CD14-positive monocyte (primary cell): ENCODE results near the gene ENKD1. TPM values are rescaled to one million over a fixed set of nuclear protein-coding genes. Genes with fewer than 3 reads are reported as not detected.
A peak's percentile ranks its signal among the peaks of the same experiment; 100 is the strongest.

Source experiments
- DNase-seq, 3 donors: peaks; one replicate each; pipeline ENCODE4 v3.0.0-alpha.2; 2011 to 2022
- H2AFZ ChIP-seq: 2 replicates; pipeline ENCODE4 v1.6.0; 2012; ENCODE audit warnings: mild to moderate bottlenecking, low read depth, low read length, inconsistent platforms; ENCODE audit not compliant: insufficient read depth, poor library complexity, severe bottlenecking
- H3K27ac ChIP-seq, 2 donors: 1 replicate in 1 of 2; 2 replicates in 1 of 2; pipeline ENCODE4 v1.5.1; 2012 to 2013; ENCODE audit warnings: low read length in 2 of 2, control low read depth in 1 of 2, inconsistent platforms in 1 of 2, low read depth in 1 of 2, mild to moderate bottlenecking in 1 of 2
- H3K27me3 ChIP-seq, 2 donors: one replicate each; pipeline versions ENCODE4 v1.6.0 to v1.6.1; 2011 to 2013; ENCODE audit warnings: low read length in 2 of 2; ENCODE audit not compliant: control insufficient read depth in 2 of 2, insufficient read depth in 2 of 2
- H3K36me3 ChIP-seq, 2 donors: replicated peaks in 1 of 2; 1 replicate in 1 of 2; 2 replicates in 1 of 2; pipeline versions ENCODE4 v1.5.1 to v1.6.1; 2012 to 2013; ENCODE audit warnings: low read length in 2 of 2, control low read depth in 1 of 2, inconsistent platforms in 1 of 2, mild to moderate bottlenecking in 1 of 2; ENCODE audit not compliant: insufficient read depth in 2 of 2, control insufficient read depth in 1 of 2
- H3K4me1 ChIP-seq, 2 donors: 1 replicate in 1 of 2; 2 replicates in 1 of 2; pipeline versions ENCODE4 v1.5.1 to v1.6.1; 2012 to 2013; ENCODE audit warnings: low read length in 2 of 2, control low read depth in 1 of 2, inconsistent platforms in 1 of 2, mild to moderate bottlenecking in 1 of 2, moderate library complexity in 1 of 2; ENCODE audit not compliant: insufficient read depth in 2 of 2, control insufficient read depth in 1 of 2
- H3K4me2 ChIP-seq: replicated peaks from 2 replicates; pipeline ENCODE3; 2012; ENCODE audit warnings: low read length, moderate library complexity, mild to moderate bottlenecking; ENCODE audit not compliant: poor library complexity, severe bottlenecking; ENCODE audit errors: extremely low read depth
- H3K4me3 ChIP-seq, 3 experiments: fragments of 200-600 bp in 1 of 3; sonication (generic) in 1 of 3; replicated peaks in 1 of 3; 1 replicate in 2 of 3; 2 replicates in 1 of 3; pipeline ENCODE4 v1.5.1; 2011 to 2013; ENCODE audit warnings: low read length in 3 of 3, mild to moderate bottlenecking in 3 of 3, control low read depth in 2 of 3, low read depth in 2 of 3, inconsistent platforms in 1 of 3, moderate library complexity in 1 of 3
- H3K79me2 ChIP-seq: 2 replicates; pipeline ENCODE4 v1.6.0; 2012; ENCODE audit warnings: mild to moderate bottlenecking, control low read depth, inconsistent platforms, low read length, moderate library complexity; ENCODE audit not compliant: insufficient read depth
- H3K9ac ChIP-seq: 2 replicates; pipeline ENCODE4 v1.6.0; 2017; ENCODE audit warnings: low read length, mild to moderate bottlenecking; ENCODE audit not compliant: insufficient read depth, poor library complexity, severe bottlenecking
- H3K9me3 ChIP-seq, 2 donors: replicated peaks in 1 of 2; 1 replicate in 1 of 2; 2 replicates in 1 of 2; pipeline versions ENCODE4 v1.5.1 to v1.6.1; 2012 to 2013; ENCODE audit warnings: low read length in 2 of 2, control low read depth in 1 of 2; ENCODE audit not compliant: control insufficient read depth in 1 of 2, insufficient read depth in 1 of 2
- H4K20me1 ChIP-seq: 2 replicates; pipeline ENCODE4 v1.6.0; 2012; ENCODE audit warnings: mild to moderate bottlenecking, low read length, control low read depth, moderate library complexity; ENCODE audit not compliant: insufficient read depth
- H3K27ac Mint-ChIP-seq, 7 donors: one replicate each; pipeline ENCODE4 v1.8.0; 2020; ENCODE audit warnings: mild to moderate bottlenecking in 7 of 7, mixed read lengths in 7 of 7, moderate library complexity in 6 of 7, inconsistent platforms in 2 of 7
- H3K27me3 Mint-ChIP-seq, 3 donors: one replicate each; pipeline ENCODE4 v1.8.0; 2021 to 2022; ENCODE audit warnings: low read depth in 3 of 3, mild to moderate bottlenecking in 3 of 3, mixed read lengths in 3 of 3, moderate library complexity in 3 of 3, inconsistent platforms in 1 of 3
- H3K36me3 Mint-ChIP-seq, 2 donors: one replicate each; pipeline ENCODE4 v1.8.0; 2020; ENCODE audit warnings: mixed read lengths in 2 of 2, inconsistent platforms in 1 of 2, mild to moderate bottlenecking in 1 of 2
- H3K4me1 Mint-ChIP-seq: one replicate; pipeline ENCODE4 v1.8.0; 2020; ENCODE audit warnings: mild to moderate bottlenecking, mixed read lengths
- H3K4me3 Mint-ChIP-seq, 2 donors: one replicate each; pipeline ENCODE4 v1.8.0; 2020; ENCODE audit warnings: mild to moderate bottlenecking in 2 of 2, mixed read lengths in 2 of 2, moderate library complexity in 1 of 2
- H3K9me3 Mint-ChIP-seq, 7 donors: one replicate each; pipeline ENCODE4 v1.8.0; 2020 to 2022; ENCODE audit warnings: mixed read lengths in 7 of 7, mild to moderate bottlenecking in 6 of 7, moderate library complexity in 6 of 7, inconsistent platforms in 2 of 7
- CTCF ChIP-seq: fragments of 200-600 bp; IDR thresholded peaks from one replicate; pipeline ENCODE4 v1.8.0; 2022; ENCODE audit warnings: antibody characterized with exemption, mild to moderate bottlenecking
- WGBS: methylation state at CpG from one replicate; pipeline ENCODE4 v1.1.5; 2013; ENCODE audit warnings: missing lambda C conversion rate; ENCODE audit not compliant: insufficient coverage; 5-methylcytosine and 5-hydroxymethylcytosine counted together
- intact Hi-C, 2 donors: fragments of 100-400 bp; cut with micrococcal nuclease; formaldehyde crosslinking; loops; one replicate each; pipeline versions ENCODE4 v1.15.0 to v1.15.1; 2023
- polyA plus RNA-seq, 3 donors: library from polyadenylated mRNA; depleted of rRNA in 1 of 3; unstranded in 2 of 3; stranded (reverse) in 1 of 3; fragments of 300-500 nt in 2 of 3; fragments of >200 nt in 1 of 3; fragmentation: Illumina TruSeq in 2 of 3; gene quantifications; 1 replicate in 2 of 3; 2 replicates in 1 of 3; pipeline ENCODE4 v1.2.3, GENCODE V29; 2012 to 2021

Gene ENKD1
- polyA plus RNA-seq, 3 donors = 0.92 to 6.2 (median 3.2) TPM

GRCh38 chr16:67714522-67714921 is 48.0 kb upstream of the ENKD1 start:
- WGBS = no CpG with 5 or more reads among the region's 1 CpG
- Histone ChIP-seq H3K4me3 (no peak overlapping the region), H3K9me3 (no peaks in the 10 kb centered on the region), H3K9ac (no peak overlapping the region), H2AFZ (no peak overlapping the region), H3K4me2 (no peak overlapping the region), H3K79me2 (peaks cover 32% of the 10 kb centered on the region), H4K20me1 (peaks cover 14% of the 10 kb centered on the region), H3K27ac (no peak overlapping the region), H3K27me3 (no peaks in the 10 kb centered on the region), H3K4me1 (peaks cover 22 to 32% of the 10 kb centered on the region in 2 donors), H3K36me3 (no peaks in the 10 kb centered on the region)
- Mint-ChIP-seq H3K27me3 (no peaks in the 10 kb centered on the region), H3K27ac (peak overlapping the region in 1 of 7 donors; percentile 54), H3K4me1 (peaks cover 42% of the 10 kb centered on the region), H3K36me3 (peaks cover 3 to 11% of the 10 kb centered on the region in 2 donors), H3K9me3 (no peaks in the 10 kb centered on the region), H3K4me3 (no peak overlapping the region)
- no peak for DNase-seq
- intact Hi-C loops = no loop called here
- no peak for TF ChIP-seq CTCF

- no peaks in the 10 kb centered on the region for H3K27me3 ChIP-seq
- DNase-seq = no peak
- H3K79me2 ChIP-seq = peaks cover 32% of the 10 kb centered on the region
- no peak for TF ChIP-seq CTCF
- 32% methylated on average over 2 of the region's 5 CpGs for WGBS
- peaks cover 22 to 26% of the 10 kb centered on the region in 2 donors for H3K4me1 ChIP-seq
- no peak overlapping the region for H3K4me3 ChIP-seq
- no peaks in the 10 kb centered on the region for H3K27me3 Mint-ChIP-seq
- H3K4me2 ChIP-seq = no peak overlapping the region
- H3K9me3 Mint-ChIP-seq = no peaks in the 10 kb centered on the region
- H3K27ac ChIP-seq = peak overlapping the region in 1 of 2 donors; percentile 56
- peaks cover 3 to 11% of the 10 kb centered on the region in 2 donors for H3K36me3 Mint-ChIP-seq
- intact Hi-C loops = no loop called here
- peaks cover 39% of the 10 kb centered on the region for H3K4me1 Mint-ChIP-seq
- no peaks in the 10 kb centered on the region for H3K9me3 ChIP-seq
- H2AFZ ChIP-seq = no peak overlapping the region
- H4K20me1 ChIP-seq = peaks cover 14% of the 10 kb centered on the region
- H3K36me3 ChIP-seq = no peaks in the 10 kb centered on the region
- no peak overlapping the region for H3K9ac ChIP-seq
- peak overlapping the region in 1 of 2 donors; percentile 3 for H3K4me3 Mint-ChIP-seq
- peak overlapping the region in 4 of 7 donors; percentile 60 to 90 (median 78) for H3K27ac Mint-ChIP-seq
Measured at GRCh38 chr16:67713647-67714273, 47.2 kb upstream of the ENKD1 start.
